Stomach (tissue), 9 donors: ENCODE measurements around the gene USO1. TPM values are rescaled to one million over a fixed set of nuclear protein-coding genes. Genes with fewer than 3 reads are reported as not detected.
"Not testable (repeated sequence)": the region's sequence is repeated elsewhere in the genome, so short reads cannot be mapped to it uniquely, and the experiment has no call there.

Experiments
- DNase-seq, 2 donors: peaks; one replicate each; pipeline versions ENCODE4 v3.0.0 to v3.0.0-alpha.2; 2013 to 2019
- H3K27ac ChIP-seq, 5 donors: fragments of 200-600 bp in 4 of 5; sonication (generic) in 4 of 5; one replicate each; pipeline ENCODE4 v1.5.1; 2013 to 2019; ENCODE audit warnings: mild to moderate bottlenecking in 1 of 5, moderate library complexity in 1 of 5
- H3K27me3 ChIP-seq, 3 donors: fragments of 200-600 bp; sonication (generic); one replicate each; pipeline ENCODE4 v1.5.1; 2017 to 2019; ENCODE audit warnings: mixed run types in 1 of 3
- H3K36me3 ChIP-seq, 4 donors: fragments of 200-600 bp; sonication (generic); 1 replicate in 3 of 4; 2 replicates in 1 of 4; pipeline ENCODE4 v1.5.1; 2016 to 2019
- H3K4me1 ChIP-seq, 4 donors: fragments of 200-600 bp; sonication (generic); one replicate each; pipeline ENCODE4 v1.5.1; 2016 to 2019
- H3K4me3 ChIP-seq, 4 donors: fragments of 200-600 bp; sonication (generic) in 3 of 4; one replicate each; pipeline ENCODE4 v1.5.1; 2016 to 2019; ENCODE audit warnings: mild to moderate bottlenecking in 1 of 4
- H3K9me3 ChIP-seq, 4 donors: fragments of 200-600 bp; sonication (generic); one replicate each; pipeline ENCODE4 v1.5.1; 2016 to 2019
- EP300 ChIP-seq: sonication (generic); formaldehyde crosslinking; IDR thresholded peaks from one replicate; pipeline ENCODE4 v1.6.1; 2017; ENCODE audit warnings: antibody characterized with exemption
- POLR2A ChIP-seq, 4 donors: fragments of 450-650 bp; IDR thresholded peaks; one replicate each; pipeline ENCODE4 v1.6.1; 2016; ENCODE audit warnings: antibody characterized with exemption in 4 of 4, control low read depth in 2 of 4, mild to moderate bottlenecking in 1 of 4, moderate library complexity in 1 of 4
- POLR2AphosphoS5 ChIP-seq, 3 donors: sonication (generic); formaldehyde crosslinking; IDR thresholded peaks; one replicate each; pipeline ENCODE4 v1.6.1; 2016; ENCODE audit warnings: antibody characterized with exemption in 3 of 3
- WGBS, 5 donors: extraction: QIAGEN DNeasy Blood & Tissue Kit in 3 of 5; methylation state at CpG; one replicate each; pipeline versions ENCODE4 v1.1.5 to v1.1.7; 2013 to 2018; 5-methylcytosine and 5-hydroxymethylcytosine counted together
- intact Hi-C: fragments of 100-400 bp; cut with DNase I; formaldehyde crosslinking; loops from one replicate; pipeline ENCODE4 v1.15.1; 2023; ENCODE audit warnings: low total_unique reads
- polyA plus RNA-seq, 3 donors: library from polyadenylated mRNA; stranded (reverse); fragments of 200-250 nt; gene quantifications; one replicate each; pipeline ENCODE4 v1.2.3, GENCODE V29; 2013
- total RNA-seq, 5 donors: library from RNA; depleted of rRNA; stranded (reverse); fragments of >200 nt; gene quantifications; one replicate each; pipeline versions ENCODE4 v1.1.0 to v1.2.3, GENCODE V29; 2014 to 2016
- TF ChIP-seq, protein P1 (sequence below), 7 experiments: fragments of 450-650 bp in 4 of 7; fragments of 200-600 bp in 3 of 7; sonication (generic) in 3 of 7; IDR thresholded peaks; one replicate each; pipeline ENCODE4 v1.5.1; 2016 to 2019; ENCODE audit warnings: antibody characterized with exemption in 7 of 7, control low read depth in 2 of 7, mild to moderate bottlenecking in 1 of 7
- donor health status: healthy with polysubstance abuse.
- donor health status: Bipolar disorder and iron deficiency.
- donor health status: healthy.

Gene USO1
- total and polyA plus RNA-seq, 8 donors: 20.6 to 120 (median 39.1) TPM

DNA sequence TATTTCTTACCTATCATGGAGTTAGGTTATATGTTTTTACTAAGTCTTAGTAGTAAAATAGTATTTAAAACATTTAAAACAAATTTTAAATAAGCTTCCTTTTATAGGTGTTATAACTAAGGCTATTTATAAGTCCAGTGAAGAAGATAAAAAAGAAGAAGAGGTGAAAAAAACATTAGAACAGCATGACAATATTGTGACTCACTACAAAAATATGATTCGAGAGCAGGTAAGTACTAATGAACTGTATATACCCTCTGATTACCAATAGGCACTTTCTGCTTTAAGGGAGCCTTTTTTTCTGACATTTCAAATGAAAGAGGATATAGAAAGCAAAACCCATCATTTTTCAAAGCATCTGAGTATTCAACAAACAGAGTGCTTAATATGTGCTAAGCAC lies 76.6 kb downstream of the USO1 start:
- 90 to 98% (median 95%) methylated on average over 1 of the region's 1 CpG for WGBS, 5 donors
- no peak for DNase-seq
- Histone ChIP-seq H3K27ac (no peak overlapping the region), H3K4me1 (no peaks in the 10 kb centered on the region), H3K36me3 (peaks cover 12 to 89% (median 73%) of the 10 kb centered on the region in 4 donors), H3K27me3 (no peaks in the 10 kb centered on the region), H3K4me3 (no peak overlapping the region), H3K9me3 (no peaks in the 10 kb centered on the region)
- intact Hi-C loops: no loop called here
- TF ChIP-seq POLR2AphosphoS5 (IDR thresholded peaks at IDR 0.05) (no peak), EP300 (no peak), POLR2A (IDR thresholded peaks at IDR 0.05) (no peak)
- TF ChIP-seq, protein P1, sequence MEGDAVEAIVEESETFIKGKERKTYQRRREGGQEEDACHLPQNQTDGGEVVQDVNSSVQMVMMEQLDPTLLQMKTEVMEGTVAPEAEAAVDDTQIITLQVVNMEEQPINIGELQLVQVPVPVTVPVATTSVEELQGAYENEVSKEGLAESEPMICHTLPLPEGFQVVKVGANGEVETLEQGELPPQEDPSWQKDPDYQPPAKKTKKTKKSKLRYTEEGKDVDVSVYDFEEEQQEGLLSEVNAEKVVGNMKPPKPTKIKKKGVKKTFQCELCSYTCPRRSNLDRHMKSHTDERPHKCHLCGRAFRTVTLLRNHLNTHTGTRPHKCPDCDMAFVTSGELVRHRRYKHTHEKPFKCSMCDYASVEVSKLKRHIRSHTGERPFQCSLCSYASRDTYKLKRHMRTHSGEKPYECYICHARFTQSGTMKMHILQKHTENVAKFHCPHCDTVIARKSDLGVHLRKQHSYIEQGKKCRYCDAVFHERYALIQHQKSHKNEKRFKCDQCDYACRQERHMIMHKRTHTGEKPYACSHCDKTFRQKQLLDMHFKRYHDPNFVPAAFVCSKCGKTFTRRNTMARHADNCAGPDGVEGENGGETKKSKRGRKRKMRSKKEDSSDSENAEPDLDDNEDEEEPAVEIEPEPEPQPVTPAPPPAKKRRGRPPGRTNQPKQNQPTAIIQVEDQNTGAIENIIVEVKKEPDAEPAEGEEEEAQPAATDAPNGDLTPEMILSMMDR (IDR thresholded peaks at IDR 0.05): no peak

DNA sequence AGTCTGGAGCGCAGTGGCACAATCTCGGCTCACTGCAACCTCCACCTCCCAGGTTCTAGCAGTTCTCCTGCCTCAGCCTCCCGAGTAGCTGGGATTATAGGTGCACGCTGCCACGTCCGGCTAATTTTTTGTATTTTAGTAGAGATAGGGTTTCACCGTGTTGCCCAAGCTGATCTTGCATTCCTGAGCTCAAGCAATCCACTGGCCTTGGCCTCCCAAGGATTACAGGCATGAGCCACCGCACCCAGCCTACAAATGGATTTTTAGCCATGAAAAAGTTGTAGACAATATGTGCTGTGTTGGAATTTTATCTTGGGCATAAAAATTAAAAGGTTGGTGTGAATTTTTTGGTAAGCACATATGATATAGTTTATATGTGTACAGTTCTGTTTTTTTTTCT lies 81.7 kb downstream of the USO1 start:
- intact Hi-C loops: not testable (repeated sequence)
- H3K36me3 ChIP-seq: peaks cover 32 to 95% (median 93%) of the 10 kb centered on the region in 4 donors

DNA sequence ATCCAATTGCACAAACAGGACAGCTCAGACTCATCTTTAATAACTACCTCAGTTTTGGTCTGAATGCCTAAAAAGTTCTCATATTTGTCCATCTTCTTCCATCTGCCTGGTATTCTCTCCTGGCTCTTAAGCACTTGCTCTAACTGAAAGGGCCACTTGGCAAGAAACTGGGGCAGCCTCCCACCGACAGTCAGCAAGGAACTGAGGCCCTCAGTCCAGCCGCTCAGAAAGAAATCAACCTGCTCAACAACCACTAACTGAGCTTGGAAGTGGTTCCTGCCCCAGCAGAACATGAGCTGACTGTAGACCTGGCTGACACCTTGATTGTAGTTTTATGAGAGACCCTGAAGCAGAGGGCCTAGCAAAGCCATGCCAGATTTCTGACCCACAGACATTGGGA lies 93.5 kb downstream of the USO1 start:
- intact Hi-C loops: no loop called here
- H3K27me3 ChIP-seq: no peaks in the 10 kb centered on the region
- TF ChIP-seq EP300: no peak
- no peak for TF ChIP-seq POLR2A (IDR thresholded peaks at IDR 0.05)
- TF ChIP-seq, protein P1 (IDR thresholded peaks at IDR 0.05): no peak
- no peak for TF ChIP-seq POLR2AphosphoS5 (IDR thresholded peaks at IDR 0.05)
- H3K36me3 ChIP-seq: peaks cover 16 to 38% (median 37%) of the 10 kb centered on the region in 4 donors
- no peak overlapping the region for H3K4me3 ChIP-seq
- H3K9me3 ChIP-seq: no peaks in the 10 kb centered on the region
- no peak overlapping the region for H3K27ac ChIP-seq
- no peaks in the 10 kb centered on the region for H3K4me1 ChIP-seq
- 89 to 100% (median 93%) methylated on average over 2 of the region's 2 CpGs for WGBS, 5 donors
- DNase-seq: no peak

More for the DNA sequence above, 81.7 kb downstream of the USO1 start:
- not testable (repeated sequence) for H3K4me3 ChIP-seq, H3K27me3 ChIP-seq, DNase-seq, H3K9me3 ChIP-seq, H3K4me1 ChIP-seq, H3K27ac ChIP-seq
- 83 to 97% (median 91%) methylated on average over 8 of the region's 8 CpGs for WGBS, 5 donors

DNA sequence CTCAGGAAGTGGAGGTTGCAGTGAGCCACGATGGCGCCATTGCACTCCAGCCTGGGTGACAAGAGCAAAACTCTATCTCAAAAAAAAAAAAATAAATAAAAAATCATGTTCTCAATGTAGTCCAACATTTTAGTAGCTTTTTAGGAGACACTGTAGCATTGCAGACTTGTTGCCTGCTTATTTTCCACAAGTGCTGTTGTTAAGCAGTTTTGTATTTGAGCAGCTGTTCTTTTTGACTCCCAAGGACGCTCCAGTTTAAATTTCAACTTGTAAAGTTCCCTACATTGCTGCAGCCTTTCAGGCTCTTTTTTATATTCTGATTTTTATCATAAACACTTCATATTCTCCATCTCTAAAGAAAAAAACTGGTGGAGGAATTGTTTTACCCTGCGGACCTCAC lies 94.7 kb downstream of the USO1 start:
- intact Hi-C loops: no loop called here
- Histone ChIP-seq H3K27ac (no peak overlapping the region), H3K36me3 (peaks cover 11 to 26% (median 25%) of the 10 kb centered on the region in 4 donors), H3K27me3 (no peaks in the 10 kb centered on the region), H3K9me3 (no peaks in the 10 kb centered on the region), H3K4me3 (no peak overlapping the region), H3K4me1 (no peaks in the 10 kb centered on the region)
- TF ChIP-seq POLR2A (IDR thresholded peaks at IDR 0.05) (no peak), EP300 (no peak), POLR2AphosphoS5 (IDR thresholded peaks at IDR 0.05) (no peak)
- TF ChIP-seq, protein P1 (IDR thresholded peaks at IDR 0.05): no peak
- 62 to 96% (median 91%) methylated on average over 4 of the region's 4 CpGs for WGBS, 5 donors
- DNase-seq: no peak

DNA sequence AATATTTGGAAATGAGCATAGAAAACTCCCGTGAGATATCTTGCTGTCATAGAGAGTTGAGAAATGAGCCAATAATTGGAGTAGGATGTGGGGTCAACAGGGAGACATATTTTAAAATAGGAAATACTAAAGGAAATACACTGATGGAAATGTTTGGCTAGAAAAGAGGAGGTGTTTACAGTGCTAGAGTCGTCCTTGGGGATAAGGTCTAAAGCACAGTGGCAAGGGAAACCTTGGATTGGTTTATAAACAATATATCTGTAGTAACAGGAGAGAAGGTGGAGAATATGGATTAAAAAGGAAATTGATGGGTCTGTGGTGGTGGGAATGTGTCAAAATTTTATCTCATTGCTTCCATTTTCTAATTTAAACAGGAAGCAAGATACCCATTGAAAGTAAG lies 95.8 kb downstream of the USO1 start:
- Histone ChIP-seq H3K27me3 (no peaks in the 10 kb centered on the region), H3K27ac (no peak overlapping the region), H3K4me3 (no peak overlapping the region), H3K9me3 (no peaks in the 10 kb centered on the region), H3K4me1 (no peaks in the 10 kb centered on the region), H3K36me3 (peaks cover 3 to 15% (median 14%) of the 10 kb centered on the region in 4 donors)
- intact Hi-C loops: no loop called here
- no peak for DNase-seq
- TF ChIP-seq EP300 (no peak), POLR2A (IDR thresholded peaks at IDR 0.05) (no peak), POLR2AphosphoS5 (IDR thresholded peaks at IDR 0.05) (no peak)
- TF ChIP-seq, protein P1 (IDR thresholded peaks at IDR 0.05): no peak
- 43 to 52% (median 47%) methylated on average over 2 of the region's 2 CpGs for WGBS, 5 donors
